K562 treated with DMSO at 1 percent for 4 hours (cell line): Measurements from ENCODE around the gene DCP1A. TPM values are rescaled to one million over a fixed set of nuclear protein-coding genes. Genes with fewer than 3 reads are reported as not detected.

Experiments used
- total RNA-seq: library from RNA; unstranded; fragments of 300-600 nt; gene quantifications from 2 replicates; pipeline ENCODE4 v1.2.3, GENCODE V29; 2022; ENCODE audit not compliant: insufficient read depth

Gene DCP1A
- 10.3 and 10.6 TPM in 2 replicates for total RNA-seq

DNA sequence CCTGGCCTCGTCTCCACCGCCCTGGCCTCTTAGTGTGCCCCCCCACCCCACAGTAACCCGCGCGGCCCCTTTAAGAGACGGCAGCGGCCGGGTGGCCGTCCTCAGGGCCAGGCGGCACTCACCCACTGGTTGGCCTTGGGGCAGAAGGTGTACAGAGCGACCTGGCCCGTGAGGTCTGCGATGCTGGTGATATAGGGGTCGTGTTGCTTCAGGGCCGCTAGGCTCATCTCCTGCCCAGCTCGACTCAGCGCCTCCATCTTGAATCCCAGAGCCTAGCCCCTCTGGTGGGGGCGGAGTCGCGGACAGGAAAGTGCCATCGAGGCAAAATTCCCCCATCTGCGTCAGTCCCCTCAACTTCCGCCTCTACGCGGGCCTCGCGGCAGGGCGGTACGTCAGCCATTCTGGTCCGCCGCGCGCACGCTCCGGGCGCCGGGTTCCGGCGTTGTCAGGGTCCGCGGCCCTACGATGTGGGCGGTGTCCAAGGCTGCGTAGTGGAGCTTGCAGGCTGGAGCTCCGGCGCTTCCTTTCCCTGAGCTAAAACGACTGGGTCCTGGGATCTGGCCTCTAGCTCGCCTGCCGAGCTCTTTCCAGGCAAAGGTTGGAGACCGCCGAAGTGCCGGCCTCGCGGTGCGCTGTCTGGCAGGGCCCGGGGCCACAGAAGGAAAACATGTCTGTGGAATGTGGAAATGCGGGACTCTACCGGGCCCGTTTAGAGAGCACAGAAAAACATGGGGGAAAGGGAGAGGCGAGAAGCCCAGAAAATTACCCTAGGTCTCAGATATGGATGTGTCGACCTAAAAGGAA, at the start of gene DCP1A:
TSS of gene DCP1A (minus strand) at position 283 of the 804 bp plus-strand sequence. CDS start at position 257, 26 bp downstream.

DNA sequence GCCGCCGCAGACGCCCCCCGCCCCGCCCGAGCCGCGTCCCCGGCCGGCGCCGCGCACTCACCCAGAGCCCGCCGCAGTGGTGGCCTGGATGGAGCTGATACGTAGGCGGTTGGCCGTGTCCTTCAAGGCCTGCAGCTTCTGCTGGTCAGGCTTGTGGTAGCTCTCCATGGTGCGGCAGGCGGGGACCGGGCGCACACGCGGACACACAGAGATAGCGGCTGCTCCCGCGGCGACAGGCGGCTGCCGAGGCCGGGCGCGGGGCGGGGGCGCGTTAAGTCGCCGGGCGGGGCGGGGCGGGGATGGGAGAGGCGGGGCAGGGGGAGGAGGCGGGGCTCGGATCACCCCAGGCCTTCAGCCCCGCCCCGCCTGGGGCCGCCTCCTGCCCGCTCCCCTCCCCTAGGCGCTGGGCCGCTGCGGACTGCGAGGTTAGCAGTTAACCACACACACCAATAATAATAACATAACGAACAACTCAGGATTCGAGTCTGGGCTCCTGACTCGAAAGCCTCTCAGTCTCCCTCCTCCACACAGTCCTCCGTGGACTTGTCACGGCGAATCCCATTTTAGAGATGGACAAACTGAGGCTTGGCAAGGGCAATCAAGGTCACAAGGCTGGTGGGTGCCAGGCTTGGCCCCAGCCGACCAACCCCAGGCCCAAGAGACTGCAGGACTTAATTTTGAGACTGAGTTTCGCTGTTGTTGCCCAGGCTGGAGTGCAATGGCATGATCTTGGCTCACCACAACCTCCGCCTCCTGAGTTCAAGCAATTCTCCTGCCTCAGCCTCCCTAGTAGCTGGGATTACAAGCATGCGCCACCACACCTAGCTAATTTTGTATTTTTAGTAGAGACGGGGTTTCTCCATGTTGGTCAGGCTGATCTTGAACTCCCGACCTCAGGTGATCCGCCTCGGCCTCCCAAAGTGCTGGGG, 91.3 kb downstream of the DCP1A start, which contains the start of gene TKT:
TSS of gene TKT (minus strand) at position 248 of the 929 bp plus-strand sequence. CDS start at position 168, 80 bp downstream.

Other genes starting within 250 kb of the DCP1A start
- 4.7 and 5.3 TPM in 2 replicates for gene RFT1, start 217.1 kb downstream of the DCP1A start, total RNA-seq
- gene PRKCD, start 186.3 kb downstream of the DCP1A start, total RNA-seq: 11.7 and 12.4 TPM in 2 replicates
- 270 and 304 TPM in 2 replicates for gene TKT, start 91.5 kb downstream of the DCP1A start, total RNA-seq
- gene CACNA1D, start 147.1 kb upstream of the DCP1A start, total RNA-seq: not detected in 2 replicates